Liver (tissue), 9 donors: ENCODE measurements around the gene STK40. TPM values are rescaled to one million over a fixed set of nuclear protein-coding genes. Genes with fewer than 3 reads are reported as not detected.

Experiments
- DNase-seq: peaks from one replicate; pipeline ENCODE4 v3.0.0-alpha.2; 2017; ENCODE audit warnings: low spot score
- H3K27ac ChIP-seq, 2 donors: one replicate each; pipeline ENCODE4 v1.7.0; 2013; ENCODE audit warnings: inconsistent platforms in 2 of 2, low read length in 2 of 2, control low read depth in 1 of 2, low read depth in 1 of 2, mild to moderate bottlenecking in 1 of 2
- H3K27me3 ChIP-seq, 4 donors: one replicate each; pipeline versions ENCODE4 v1.6.1 to v1.7.0; 2013; ENCODE audit warnings: low read length in 3 of 4, inconsistent platforms in 1 of 4, mild to moderate bottlenecking in 1 of 4, moderate library complexity in 1 of 4; ENCODE audit not compliant: control insufficient read depth in 4 of 4, insufficient read depth in 4 of 4
- H3K36me3 ChIP-seq, 4 donors: one replicate each; pipeline versions ENCODE4 v1.6.1 to v1.7.0; 2013; ENCODE audit warnings: low read length in 3 of 4, mild to moderate bottlenecking in 3 of 4, low read depth in 1 of 4, moderate library complexity in 1 of 4; ENCODE audit not compliant: control insufficient read depth in 4 of 4, insufficient read depth in 3 of 4
- H3K4me1 ChIP-seq, 4 donors: one replicate each; pipeline versions ENCODE4 v1.6.1 to v1.7.0; 2013; ENCODE audit warnings: low read length in 3 of 4, mild to moderate bottlenecking in 3 of 4, moderate library complexity in 1 of 4; ENCODE audit not compliant: control insufficient read depth in 4 of 4, insufficient read depth in 4 of 4
- H3K4me3 ChIP-seq, 3 donors: one replicate each; pipeline versions ENCODE4 v1.6.1 to v1.7.0; 2013; ENCODE audit warnings: low read length in 3 of 3, control low read depth in 1 of 3, low read depth in 1 of 3, mild to moderate bottlenecking in 1 of 3
- H3K9ac ChIP-seq, 2 donors: one replicate each; pipeline ENCODE4 v1.7.0; 2013; ENCODE audit warnings: low read length in 2 of 2, mild to moderate bottlenecking in 2 of 2, moderate library complexity in 2 of 2, control low read depth in 1 of 2, low read depth in 1 of 2
- H3K9me3 ChIP-seq, 4 donors: one replicate each; pipeline versions ENCODE4 v1.6.1 to v1.7.0; 2013; ENCODE audit warnings: low read length in 3 of 4; ENCODE audit not compliant: control insufficient read depth in 4 of 4
- ATF3 ChIP-seq: IDR thresholded peaks from 2 replicates; pipeline ENCODE4 v1.6.1; 2016; ENCODE audit warnings: antibody characterized with exemption
- CTCF ChIP-seq: fragments of 150-350 bp; IDR thresholded peaks from 2 replicates; pipeline ENCODE4 v1.5.1; 2017; ENCODE audit warnings: improper control_type of control experiment, low read depth, low read length; ENCODE audit not compliant: missing input control
- FOXA1 ChIP-seq: IDR thresholded peaks from 2 replicates; pipeline ENCODE4 v1.6.1; 2016; ENCODE audit warnings: antibody characterized with exemption
- FOXA2 ChIP-seq: IDR thresholded peaks from 2 replicates; pipeline ENCODE4 v1.6.1; 2016; ENCODE audit warnings: antibody characterized with exemption
- GABPA ChIP-seq, 2 donors: IDR thresholded peaks in 1 of 2; conservative IDR thresholded peaks in 1 of 2; 2 replicates each; pipeline ENCODE4 v1.6.1; 2016; ENCODE audit warnings: antibody characterized with exemption in 2 of 2, mild to moderate bottlenecking in 1 of 2, moderate library complexity in 1 of 2
- HNF4A ChIP-seq, 2 donors: conservative IDR thresholded peaks; 2 replicates each; pipeline ENCODE4 v1.6.1; 2016; ENCODE audit warnings: antibody characterized with exemption in 2 of 2, mild to moderate bottlenecking in 2 of 2
- HNF4G ChIP-seq: IDR thresholded peaks from 2 replicates; pipeline ENCODE4 v1.6.1; 2016; ENCODE audit warnings: antibody characterized with exemption
- JUND ChIP-seq, 2 donors: IDR thresholded peaks; 2 replicates each; pipeline ENCODE4 v1.6.1; 2016; ENCODE audit warnings: antibody characterized with exemption in 2 of 2
- MAX ChIP-seq: IDR thresholded peaks from 2 replicates; pipeline ENCODE4 v1.6.1; 2016; ENCODE audit warnings: antibody characterized with exemption
- NR2F2 ChIP-seq: IDR thresholded peaks from 2 replicates; pipeline ENCODE4 v1.6.1; 2016; ENCODE audit warnings: antibody characterized with exemption
- RAD21 ChIP-seq, 2 donors: IDR thresholded peaks; 2 replicates each; pipeline ENCODE4 v1.6.1; 2016; ENCODE audit warnings: antibody characterized with exemption in 2 of 2, mild to moderate bottlenecking in 2 of 2
- REST ChIP-seq: IDR thresholded peaks from 2 replicates; pipeline ENCODE4 v1.6.1; 2016; ENCODE audit warnings: antibody characterized with exemption, mild to moderate bottlenecking
- RXRA ChIP-seq, 2 donors: IDR thresholded peaks; 2 replicates each; pipeline ENCODE4 v1.6.1; 2017 to 2018; ENCODE audit warnings: antibody characterized with exemption in 2 of 2, mild to moderate bottlenecking in 1 of 2
- SP1 ChIP-seq: IDR thresholded peaks from 2 replicates; pipeline ENCODE4 v1.6.1; 2018; ENCODE audit warnings: antibody characterized with exemption, mild to moderate bottlenecking
- TAF1 ChIP-seq: conservative IDR thresholded peaks from 2 replicates; pipeline ENCODE4 v1.6.1; 2016; ENCODE audit warnings: antibody characterized with exemption, mild to moderate bottlenecking
- WGBS: extraction: QIAGEN DNeasy Blood & Tissue Kit; methylation state at CpG from one replicate; pipeline ENCODE4 v1.1.7; 2013; 5-methylcytosine and 5-hydroxymethylcytosine counted together
- polyA plus RNA-seq, 2 donors: library from polyadenylated mRNA; stranded (reverse) in 1 of 2; unstranded in 1 of 2; fragments of 200-250 nt in 1 of 2; fragments of >200 nt in 1 of 2; fragmentation: Nextera tagmentation in 1 of 2; extraction: Ambion mirVana in 1 of 2; gene quantifications; one replicate each; pipeline versions ENCODE4 v1.2.1 to v1.2.3, GENCODE V29; 2013 to 2015
- total RNA-seq, 2 donors: library from RNA; depleted of rRNA; stranded (reverse); fragments of >200 nt; gene quantifications; one replicate each; pipeline ENCODE4 v1.2.3, GENCODE V29; 2014
- donor health status: healthy.
- donor health status: healthy.
- donor health status: healthy.
- donor health status: healthy.
- donor health status: healthy.

STK40 gene
- total and polyA plus RNA-seq, 4 donors: 13.0 to 26.8 (median 21.9) TPM

GRCh38 chr1:36366091-36366661 is 19.5 kb downstream of the STK40 start:
- Histone ChIP-seq H3K9ac (no peak overlapping the region), H3K27ac (peak overlapping the region; percentile 15 to 63), H3K36me3 (peaks cover 0 to 21% (median 10%) of the 10 kb centered on the region in 4 donors), H3K4me1 (peaks cover 0 to 9% (median 3%) of the 10 kb centered on the region in 4 donors), H3K9me3 (no peaks in the 10 kb centered on the region), H3K27me3 (no peaks in the 10 kb centered on the region), H3K4me3 (no peak overlapping the region)
- no peak for TF ChIP-seq CTCF
- no peak for TF ChIP-seq GABPA (IDR thresholded peaks at IDR 0.05 in 1 of 2, conservative IDR thresholded peaks at IDR 0.05 in 1 of 2)
- DNase-seq: no peak
- 75% methylated on average over 18 of the region's 18 CpGs for WGBS

GRCh38 chr1:36365381-36365780 is 20.3 kb downstream of the STK40 start:
- peaks cover 2 to 25% (median 11%) of the 10 kb centered on the region in 4 donors for H3K36me3 ChIP-seq
- peaks cover 0 to 9% (median 3%) of the 10 kb centered on the region in 4 donors for H3K4me1 ChIP-seq
- H3K9ac ChIP-seq: no peak overlapping the region
- H3K9me3 ChIP-seq: no peaks in the 10 kb centered on the region
- WGBS: 73% methylated on average over 1 of the region's 1 CpG
- no peaks in the 10 kb centered on the region for H3K27me3 ChIP-seq
- DNase-seq: no peak
- no peak overlapping the region for H3K4me3 ChIP-seq
- TF ChIP-seq ATF3: no peak
- no peak for TF ChIP-seq FOXA2
- no peak for TF ChIP-seq MAX
- peak overlapping the region; percentile 15 to 63 for H3K27ac ChIP-seq

- DNase-seq: no peak
- no peak overlapping the region for H3K4me3 ChIP-seq
- 84% methylated on average over 6 of the region's 6 CpGs for WGBS
- H3K27ac ChIP-seq: no peak overlapping the region
- H3K9ac ChIP-seq: no peak overlapping the region
- H3K9me3 ChIP-seq: no peaks in the 10 kb centered on the region
- H3K4me1 ChIP-seq: no peaks in the 10 kb centered on the region
- H3K36me3 ChIP-seq: peaks cover 9 to 51% (median 33%) of the 10 kb centered on the region in 4 donors
- H3K27me3 ChIP-seq: no peaks in the 10 kb centered on the region
- TF ChIP-seq HNF4G (no peak), MAX (no peak), ATF3 (no peak), REST (no peak), TAF1 (no peak), NR2F2 (no peak), JUND (IDR thresholded peaks at IDR 0.05) (no peak), CTCF (no peak), RAD21 (IDR thresholded peaks at IDR 0.05) (no peak), RXRA (IDR thresholded peaks at IDR 0.05) (no peak), FOXA1 (no peak), HNF4A (conservative IDR thresholded peaks at IDR 0.05) (no peak), SP1 (no peak), GABPA (IDR thresholded peaks at IDR 0.05 in 1 of 2, conservative IDR thresholded peaks at IDR 0.05 in 1 of 2) (no peak), FOXA2 (no peak)
These were observed 25.7 kb downstream of the STK40 start for GRCh38 chr1:36359911-36360550.
